SK-N-MC (cell line): ENCODE measurements around the gene RASL11B.
"Not testable (repeated sequence)": the region's sequence is repeated elsewhere in the genome, so short reads cannot be mapped to it uniquely, and the experiment has no call there.

Source experiments
- DNase-seq: peaks from one replicate; pipeline ENCODE4 v3.0.0-alpha.2; 2011; ENCODE audit warnings: low read depth, low spot score
- H3K27ac ChIP-seq: fragments of 200-600 bp; sonication (generic); 2 replicates; pipeline ENCODE4 v1.5.1; 2016; ENCODE audit warnings: mixed run types
- H3K36me3 ChIP-seq: fragments of 200-600 bp; sonication (generic); 2 replicates; pipeline ENCODE4 v1.6.1; 2017; ENCODE audit warnings: antibody characterized with exemption, low read length, mixed read lengths; ENCODE audit not compliant: insufficient read depth
- H3K4me3 ChIP-seq: fragments of 200-600 bp; sonication (generic); 2 replicates; pipeline ENCODE4 v1.5.1; 2016
- H3K9ac ChIP-seq: fragments of 200-600 bp; sonication (generic); 2 replicates; pipeline ENCODE4 v1.8.0; 2017; ENCODE audit warnings: mixed run types, mixed read lengths; ENCODE audit not compliant: insufficient read length
- H3K9me3 ChIP-seq: fragments of 200-600 bp; sonication (generic); 2 replicates; pipeline ENCODE4 v1.6.1; 2017; ENCODE audit warnings: low read depth, mild to moderate bottlenecking, antibody characterized with exemption, low read length, moderate library complexity, mixed read lengths
- EZH2 ChIP-seq: fragments of 200-600 bp; sonication (generic); IDR thresholded peaks from one replicate; pipeline ENCODE4 v1.6.1; 2017; ENCODE audit warnings: antibody characterized with exemption
- FOXP2 ChIP-seq: optimal IDR thresholded peaks from 2 replicates; pipeline ENCODE3; 2011; ENCODE audit warnings: mild to moderate bottlenecking, moderate library complexity; ENCODE audit not compliant: insufficient read depth; ENCODE audit errors: extremely low read length, control extremely low read depth
- POLR2AphosphoS5 ChIP-seq: IDR thresholded peaks from 2 replicates; pipeline ENCODE4 v1.6.1; 2012; ENCODE audit warnings: mild to moderate bottlenecking, low read depth, low read length, borderline replicate concordance

Gene RASL11B

DNA sequence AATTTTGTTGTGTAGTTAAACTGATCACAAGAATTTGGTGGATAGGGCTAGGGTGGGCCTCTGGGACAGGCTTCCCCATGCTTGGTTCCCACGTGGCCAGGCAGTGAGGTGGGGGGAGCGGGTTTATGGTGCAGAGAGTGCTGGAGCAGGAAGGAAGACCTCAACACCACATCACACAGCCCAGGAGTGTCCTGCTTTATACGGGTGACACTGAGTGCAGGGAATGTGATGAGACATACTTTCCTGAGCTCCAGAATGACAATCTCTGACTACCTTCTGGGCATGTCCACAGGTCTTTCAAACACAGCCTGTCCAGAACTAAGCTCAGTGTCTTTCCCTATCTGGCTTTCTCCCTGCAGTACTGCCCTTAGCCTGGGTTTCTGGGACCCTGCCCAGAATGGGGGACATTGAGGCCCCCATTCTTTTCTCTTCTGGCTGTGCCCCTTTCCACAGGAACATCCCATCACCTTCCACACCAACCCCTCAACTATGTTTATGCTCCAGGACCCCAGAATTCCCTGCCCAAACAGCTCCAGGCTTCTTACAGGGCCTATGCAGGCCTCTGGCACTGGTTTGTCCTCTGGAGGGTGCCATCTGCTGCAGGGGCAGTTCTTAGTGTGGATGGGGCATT, 36.5 kb upstream of the RASL11B start:
- no peak overlapping the region for H3K9ac ChIP-seq
- no peak for DNase-seq
- H3K9me3 ChIP-seq = no peaks in the 10 kb centered on the region
- no peak overlapping the region for H3K4me3 ChIP-seq
- H3K36me3 ChIP-seq = no peaks in the 10 kb centered on the region
- no peak overlapping the region for H3K27ac ChIP-seq
- TF ChIP-seq FOXP2 (no peak), POLR2AphosphoS5 (no peak), EZH2 (no peak)

DNA sequence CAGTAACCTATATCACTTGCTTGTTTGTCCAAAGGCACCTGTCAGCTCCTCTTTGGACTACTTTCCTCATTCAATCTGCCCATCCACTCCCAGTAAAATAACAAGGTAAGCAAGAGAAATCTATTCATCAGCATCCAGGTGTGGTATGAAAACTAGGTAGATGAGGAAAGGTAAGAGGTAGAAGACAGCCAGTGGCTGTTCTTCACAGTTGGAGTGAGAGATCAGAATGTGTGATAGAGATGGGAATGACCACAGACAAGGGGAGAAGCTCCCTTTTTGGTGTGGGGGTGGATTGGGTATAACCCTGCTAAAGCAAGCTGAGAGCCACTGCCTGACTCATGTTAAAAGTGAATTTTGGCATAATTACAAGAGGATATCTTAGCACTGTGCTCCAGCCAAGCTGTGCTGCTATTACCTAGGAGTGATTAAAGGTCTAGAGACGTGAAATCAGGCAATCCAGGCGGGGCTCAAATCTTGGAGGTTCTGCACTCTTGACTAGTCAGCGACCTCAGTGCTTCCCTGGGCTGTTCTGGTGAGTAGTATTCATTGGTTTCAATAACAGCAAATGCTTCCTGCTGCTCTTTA, 28.1 kb upstream of the RASL11B start:
- Histone ChIP-seq H3K9me3 (no peaks in the 10 kb centered on the region), H3K4me3 (no peak overlapping the region), H3K9ac (no peak overlapping the region), H3K27ac (no peak overlapping the region), H3K36me3 (no peaks in the 10 kb centered on the region)
- no peak for DNase-seq
- TF ChIP-seq POLR2AphosphoS5 = no peak
- TF ChIP-seq FOXP2 = no peak
- TF ChIP-seq EZH2 = no peak

DNA sequence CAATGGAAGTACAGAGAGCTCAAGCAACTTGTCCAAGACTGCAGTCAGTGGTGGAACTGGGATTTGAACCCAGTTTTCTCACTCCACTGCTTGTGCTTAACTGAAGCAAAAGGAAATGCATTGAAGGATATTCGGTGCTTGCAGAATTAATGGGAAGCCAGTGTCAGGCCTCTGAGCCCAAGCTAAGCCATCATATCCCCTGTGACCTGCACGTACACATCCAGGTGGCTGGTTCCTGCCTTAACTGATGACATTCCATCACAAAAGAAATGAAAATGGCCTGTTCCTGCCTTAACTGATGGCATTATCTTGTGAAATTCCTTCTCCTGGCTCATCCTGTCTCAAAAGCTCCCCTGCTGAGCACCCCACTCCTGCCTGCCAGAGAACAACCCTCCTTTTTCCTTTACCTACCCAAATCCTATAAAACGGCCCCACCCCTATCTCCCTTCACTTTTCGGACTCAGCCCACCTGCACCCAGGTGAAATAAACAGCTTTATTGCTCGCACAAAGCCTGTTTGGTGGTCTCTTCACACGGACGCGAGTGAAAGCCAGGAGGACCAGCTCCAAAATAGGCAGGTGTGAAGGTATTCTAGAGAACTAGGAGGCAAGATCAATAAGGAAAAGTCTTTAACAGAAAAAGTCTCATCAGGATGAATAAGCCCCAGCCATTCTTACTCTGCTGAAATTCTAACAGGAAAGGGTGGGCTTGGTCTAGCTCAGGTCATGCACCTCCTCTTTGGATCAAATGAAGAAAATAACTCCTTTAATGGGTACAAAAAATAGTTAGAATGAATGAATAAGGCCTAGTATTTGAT, 27.3 kb upstream of the RASL11B start:
- H3K36me3 ChIP-seq, H3K27ac ChIP-seq, DNase-seq, H3K4me3 ChIP-seq, H3K9me3 ChIP-seq, H3K9ac ChIP-seq: not testable (repeated sequence)

DNA sequence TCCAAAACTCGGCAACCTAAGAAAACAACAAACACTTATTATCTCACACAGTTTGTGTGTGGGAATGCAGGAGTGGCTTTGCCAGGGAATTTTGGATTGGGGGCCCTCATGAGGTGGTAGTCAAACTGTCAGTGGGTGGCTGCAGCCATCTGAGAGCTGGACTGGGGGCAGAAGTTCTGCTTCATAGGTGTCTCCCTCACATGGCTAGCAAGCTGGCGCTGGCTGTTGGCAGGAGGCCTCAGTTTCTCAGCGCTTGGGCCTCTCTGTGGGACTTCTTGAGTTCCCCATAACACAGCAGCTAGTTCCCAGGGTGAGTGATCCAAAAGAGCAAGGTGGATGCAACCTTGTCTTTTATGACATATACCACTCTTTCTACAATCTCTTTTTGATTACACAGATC, 26.0 kb upstream of the RASL11B start:
- no peak overlapping the region for H3K27ac ChIP-seq
- H3K9ac ChIP-seq = no peak overlapping the region

DNA sequence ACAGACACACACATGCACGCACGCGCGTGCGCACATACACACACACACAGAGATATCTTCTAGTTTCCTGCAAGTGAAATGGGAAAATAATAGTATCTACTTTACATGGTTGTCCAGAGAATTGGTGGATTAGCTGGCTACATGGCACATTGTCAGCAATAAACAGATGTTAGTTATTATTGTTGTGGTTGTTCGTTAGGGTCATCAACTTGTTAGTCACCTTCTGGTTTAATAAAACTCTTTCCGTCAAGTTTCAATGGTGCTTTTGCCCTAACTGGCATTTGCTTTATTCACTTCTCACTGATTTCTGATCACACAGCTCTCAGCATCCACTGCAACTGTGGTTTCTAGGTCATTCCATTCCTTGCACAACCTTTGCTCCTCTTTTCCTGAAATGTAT, 25.4 kb upstream of the RASL11B start:
- no peak for TF ChIP-seq EZH2
- no peak for TF ChIP-seq FOXP2
- TF ChIP-seq POLR2AphosphoS5 = no peak
- Histone ChIP-seq H3K36me3 (no peaks in the 10 kb centered on the region), H3K27ac (no peak overlapping the region)

More for the DNA sequence above, 26.0 kb upstream of the RASL11B start:
- TF ChIP-seq EZH2 = no peak
- no peaks in the 10 kb centered on the region for H3K9me3 ChIP-seq
- no peak overlapping the region for H3K4me3 ChIP-seq
- no peaks in the 10 kb centered on the region for H3K36me3 ChIP-seq
- no peak for DNase-seq

DNA sequence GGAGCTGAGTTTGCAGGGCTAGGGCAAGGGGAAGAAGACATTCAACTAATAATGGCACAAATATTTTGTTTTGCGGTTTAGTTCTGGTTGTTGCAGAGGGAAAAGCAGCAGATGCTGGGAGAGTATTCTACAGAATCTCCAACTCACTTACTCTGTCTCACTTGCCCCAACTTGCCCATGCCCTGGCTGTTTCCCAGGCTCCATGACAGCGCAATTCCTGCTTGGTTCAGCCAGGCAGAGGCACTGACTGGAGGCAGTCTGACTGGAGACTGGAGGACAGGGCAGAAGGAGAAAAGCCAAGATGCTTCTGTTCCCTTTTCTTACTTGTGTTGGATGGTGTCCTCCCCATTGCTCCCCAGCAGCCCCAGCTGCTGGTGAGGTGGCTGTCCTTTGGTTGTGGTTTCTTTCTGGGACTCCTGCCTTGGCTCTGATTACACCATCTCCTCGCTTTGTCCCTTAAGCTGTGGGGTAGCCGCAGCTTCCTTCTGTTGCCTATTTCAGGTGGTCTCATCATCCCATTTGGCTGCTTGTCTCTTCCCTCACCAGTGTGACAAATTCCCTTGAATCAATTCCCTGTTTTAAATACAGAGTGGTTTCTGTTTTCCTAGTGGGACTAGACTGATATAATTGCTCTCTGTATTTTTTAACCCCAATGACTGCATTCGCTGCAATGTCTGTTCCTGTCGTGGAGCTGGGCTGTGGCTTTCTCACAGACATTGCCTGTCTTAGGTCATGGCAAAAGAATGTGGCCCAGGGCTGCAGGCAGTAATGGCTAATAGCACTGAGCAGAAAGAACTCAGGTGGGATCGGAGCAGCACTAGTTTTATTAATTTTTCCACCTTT, 24.2 kb upstream of the RASL11B start:
- TF ChIP-seq POLR2AphosphoS5 = no peak
- TF ChIP-seq EZH2 = no peak
- TF ChIP-seq FOXP2 = no peak
- Histone ChIP-seq H3K9me3 (no peaks in the 10 kb centered on the region), H3K36me3 (no peaks in the 10 kb centered on the region), H3K4me3 (no peak overlapping the region), H3K9ac (no peak overlapping the region), H3K27ac (no peak overlapping the region)
- DNase-seq = no peak

More for the DNA sequence above, 25.4 kb upstream of the RASL11B start:
- DNase-seq = no peak
- Histone ChIP-seq H3K4me3 (no peak overlapping the region), H3K9ac (no peak overlapping the region), H3K9me3 (no peaks in the 10 kb centered on the region)

DNA sequence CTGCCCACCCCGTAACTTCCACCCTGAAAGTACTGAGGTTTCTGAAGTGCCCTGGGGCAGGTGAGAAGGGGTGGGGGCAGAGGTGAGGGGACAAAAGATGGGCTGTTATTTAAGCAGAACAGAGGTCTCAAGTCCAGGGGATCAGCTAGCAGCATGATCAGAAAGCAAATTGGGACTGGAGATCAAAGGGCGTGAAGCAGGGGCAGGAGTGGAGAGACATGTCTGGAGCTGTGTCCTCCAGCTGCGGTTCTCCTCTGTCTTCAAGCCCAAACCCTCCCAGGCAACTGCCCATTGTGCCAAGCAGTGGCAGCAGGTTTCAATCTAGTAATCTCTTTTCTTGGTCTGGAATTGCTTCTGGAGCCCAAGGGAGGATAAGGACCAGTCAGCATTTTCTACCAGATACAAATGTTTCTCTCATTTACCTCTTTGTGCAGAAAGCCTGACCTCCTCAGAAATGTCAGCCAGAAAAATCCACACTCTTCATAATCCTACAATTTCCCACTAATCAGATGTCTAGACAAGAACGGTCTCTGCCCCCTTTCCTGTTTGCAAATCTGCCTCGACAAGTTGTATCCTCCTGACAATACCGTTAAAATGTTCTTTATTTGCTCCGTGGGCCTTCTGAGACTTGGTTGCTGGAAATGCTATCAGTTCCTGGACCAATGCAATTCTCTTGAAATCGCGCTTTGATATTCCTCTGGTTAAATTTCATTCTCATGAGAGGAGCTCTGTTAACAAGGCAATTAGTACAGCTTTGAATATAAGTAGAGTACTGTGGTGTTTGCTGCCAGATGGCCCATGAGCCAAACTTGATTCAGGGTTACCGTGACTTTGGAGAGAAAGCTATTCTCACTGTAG, 23.2 kb upstream of the RASL11B start:
- no peaks in the 10 kb centered on the region for H3K9me3 ChIP-seq
- H3K27ac ChIP-seq = no peak overlapping the region
- no peak overlapping the region for H3K9ac ChIP-seq
- no peak overlapping the region for H3K4me3 ChIP-seq
- TF ChIP-seq POLR2AphosphoS5 (no peak), FOXP2 (no peak), EZH2 (no peak)
- H3K36me3 ChIP-seq = no peaks in the 10 kb centered on the region
- no peak for DNase-seq
